Gastroesophageal sphincter (tissue), 4 donors: ENCODE data around the gene MYCBPAP. TPM values are rescaled to one million over a fixed set of nuclear protein-coding genes. Genes with fewer than 3 reads are reported as not detected.

ENCODE experiments used
- ATAC-seq: fragments of 150-250 bp; one replicate; pipeline ENCODE4 v1.9.1; 2016; ENCODE audit warnings: mild to moderate bottlenecking, moderate library complexity
- H3K27ac ChIP-seq, 4 donors: fragments of 200-600 bp; sonication (generic) in 3 of 4; 1 replicate in 3 of 4; 2 replicates in 1 of 4; pipeline ENCODE4 v1.5.1; 2016 to 2019
- H3K27me3 ChIP-seq: fragments of 200-600 bp; sonication (generic); one replicate; pipeline ENCODE4 v1.5.1; 2019
- H3K36me3 ChIP-seq, 2 donors: fragments of 200-600 bp; sonication (generic); one replicate each; pipeline ENCODE4 v1.5.1; 2019; ENCODE audit warnings: control low read depth in 1 of 2
- H3K4me1 ChIP-seq, 3 donors: fragments of 200-600 bp; sonication (generic); 1 replicate in 2 of 3; 2 replicates in 1 of 3; pipeline ENCODE4 v1.5.1; 2016 to 2019; ENCODE audit warnings: control low read depth in 2 of 3
- H3K4me3 ChIP-seq, 2 donors: fragments of 200-600 bp; sonication (generic); one replicate each; pipeline ENCODE4 v1.5.1; 2019; ENCODE audit warnings: mild to moderate bottlenecking in 1 of 2, moderate library complexity in 1 of 2
- H3K9me3 ChIP-seq, 3 donors: fragments of 200-600 bp; sonication (generic); one replicate each; pipeline ENCODE4 v1.5.1; 2017 to 2019; ENCODE audit warnings: control low read depth in 2 of 3
- EP300 ChIP-seq: sonication (generic); formaldehyde crosslinking; IDR thresholded peaks from one replicate; pipeline ENCODE4 v1.6.1; 2017; ENCODE audit warnings: antibody characterized with exemption, mild to moderate bottlenecking
- POLR2A ChIP-seq, 2 donors: fragments of 450-650 bp; IDR thresholded peaks; one replicate each; pipeline ENCODE4 v1.6.1; 2017; ENCODE audit warnings: antibody characterized with exemption in 2 of 2, mild to moderate bottlenecking in 2 of 2, moderate library complexity in 1 of 2
- POLR2AphosphoS5 ChIP-seq: sonication (generic); formaldehyde crosslinking; IDR thresholded peaks from one replicate; pipeline ENCODE4 v1.6.1; 2017; ENCODE audit warnings: antibody characterized with exemption
- WGBS, 2 donors: methylation state at CpG; one replicate each; pipeline ENCODE4 v1.1.5; 2018; ENCODE audit warnings: low coverage in 1 of 2; 5-methylcytosine and 5-hydroxymethylcytosine counted together
- total RNA-seq, 4 donors: library from RNA; depleted of rRNA; stranded (reverse); fragments of >200 nt; gene quantifications; one replicate each; pipeline ENCODE4 v1.1.0, GENCODE V29; 2016
- TF ChIP-seq, protein P1 (sequence below), 4 experiments: fragments of 200-600 bp in 2 of 4; fragments of 450-650 bp in 2 of 4; sonication (generic) in 1 of 4; IDR thresholded peaks; one replicate each; pipeline ENCODE4 v1.5.1; 2017 to 2019; ENCODE audit warnings: antibody characterized with exemption in 4 of 4, mild to moderate bottlenecking in 2 of 4, moderate library complexity in 2 of 4

The MYCBPAP gene
- total RNA-seq, 4 donors from 2014 or later: 0.27 to 0.31 TPM; not detected in 2

DNA sequence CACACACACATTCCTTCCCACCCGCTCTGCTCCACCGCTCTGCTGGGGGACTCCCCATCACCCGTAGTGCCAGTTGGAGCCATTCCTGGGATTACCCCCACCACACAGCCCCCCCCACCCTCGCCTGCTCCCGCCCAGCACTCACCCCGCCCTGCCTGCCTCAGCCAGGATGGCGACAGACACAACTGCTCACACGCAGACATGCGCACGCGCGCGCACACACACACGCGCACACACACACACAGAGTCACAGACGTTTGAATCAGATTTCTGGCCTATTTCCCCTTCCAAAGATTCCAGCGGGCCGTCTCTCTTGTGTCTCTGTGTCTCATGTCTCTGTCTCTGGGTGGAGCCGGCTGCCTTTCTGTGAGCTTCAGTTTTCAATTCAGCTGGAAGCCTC is 56.7 kb downstream of the MYCBPAP start:
- peak; percentile 74 for ATAC-seq
- Histone ChIP-seq H3K9me3 (no peaks in the 10 kb centered on the region), H3K27me3 (peaks cover 84% of the 10 kb centered on the region), H3K4me3 (peak overlapping the region in 1 of 2 donors; percentile 5), H3K27ac (peak overlapping the region in 3 of 4 donors; percentile 38 to 46 (median 43)), H3K36me3 (no peaks in the 10 kb centered on the region), H3K4me1 (peaks cover 5 to 46% (median 31%) of the 10 kb centered on the region in 3 donors)
- TF ChIP-seq, protein P1, sequence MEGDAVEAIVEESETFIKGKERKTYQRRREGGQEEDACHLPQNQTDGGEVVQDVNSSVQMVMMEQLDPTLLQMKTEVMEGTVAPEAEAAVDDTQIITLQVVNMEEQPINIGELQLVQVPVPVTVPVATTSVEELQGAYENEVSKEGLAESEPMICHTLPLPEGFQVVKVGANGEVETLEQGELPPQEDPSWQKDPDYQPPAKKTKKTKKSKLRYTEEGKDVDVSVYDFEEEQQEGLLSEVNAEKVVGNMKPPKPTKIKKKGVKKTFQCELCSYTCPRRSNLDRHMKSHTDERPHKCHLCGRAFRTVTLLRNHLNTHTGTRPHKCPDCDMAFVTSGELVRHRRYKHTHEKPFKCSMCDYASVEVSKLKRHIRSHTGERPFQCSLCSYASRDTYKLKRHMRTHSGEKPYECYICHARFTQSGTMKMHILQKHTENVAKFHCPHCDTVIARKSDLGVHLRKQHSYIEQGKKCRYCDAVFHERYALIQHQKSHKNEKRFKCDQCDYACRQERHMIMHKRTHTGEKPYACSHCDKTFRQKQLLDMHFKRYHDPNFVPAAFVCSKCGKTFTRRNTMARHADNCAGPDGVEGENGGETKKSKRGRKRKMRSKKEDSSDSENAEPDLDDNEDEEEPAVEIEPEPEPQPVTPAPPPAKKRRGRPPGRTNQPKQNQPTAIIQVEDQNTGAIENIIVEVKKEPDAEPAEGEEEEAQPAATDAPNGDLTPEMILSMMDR (IDR thresholded peaks at IDR 0.05): no peak
- TF ChIP-seq EP300 (no peak), POLR2AphosphoS5 (no peak), POLR2A (IDR thresholded peaks at IDR 0.05) (no peak)
- WGBS, 2 donors: 27% methylated on average over 6 of the region's 19 CpGs; no CpG with 5 or more reads in 1 of the 2 donors

DNA sequence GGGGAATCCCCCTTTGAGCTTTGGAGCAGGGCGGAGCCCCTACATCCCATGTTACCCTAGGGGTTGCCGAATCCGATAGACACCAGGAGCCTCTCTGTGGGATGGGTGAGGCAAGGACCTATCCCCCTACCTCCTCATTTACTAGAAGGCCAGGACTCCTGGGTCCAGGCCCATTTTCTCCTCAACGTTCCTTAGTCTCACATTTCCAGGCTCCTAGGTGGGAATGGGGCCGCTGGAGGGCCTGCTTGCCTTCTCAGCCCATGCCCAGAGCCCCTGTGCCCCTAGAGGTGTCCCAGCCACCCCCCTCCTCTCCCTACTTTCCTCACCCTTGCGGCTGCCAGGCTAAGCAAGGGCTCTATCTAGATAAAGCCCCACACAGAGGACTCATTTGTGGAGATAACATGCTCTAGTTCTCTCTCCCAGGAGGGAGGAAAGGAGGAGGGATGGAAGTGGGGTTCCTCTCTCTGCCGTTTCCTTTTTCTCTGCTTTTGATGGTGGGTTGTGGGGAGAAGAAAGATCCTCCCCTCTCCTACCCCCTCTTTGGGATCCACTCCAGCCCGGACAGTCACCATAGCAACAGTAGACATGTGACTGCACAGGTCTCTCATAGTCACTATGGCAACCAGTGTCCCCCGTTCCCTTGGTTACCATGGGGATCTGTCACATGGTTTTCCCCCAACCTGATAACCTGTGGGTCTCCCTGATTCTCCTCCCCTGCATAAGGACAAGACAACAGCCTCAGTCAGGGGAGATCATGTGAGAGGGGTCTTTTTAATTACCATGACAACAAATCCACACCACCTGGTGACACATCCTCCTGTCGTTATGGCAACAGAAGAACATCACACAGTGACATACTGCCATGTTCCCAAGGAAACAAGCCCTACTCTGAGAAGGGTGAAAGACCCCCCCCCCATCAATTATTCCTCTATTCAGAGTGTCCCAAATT is 57.4 kb downstream of the MYCBPAP start:
- TF ChIP-seq POLR2AphosphoS5 (no peak), POLR2A (IDR thresholded peaks at IDR 0.05) (no peak), EP300 (no peak)
- TF ChIP-seq, protein P1 (IDR thresholded peaks at IDR 0.05): no peak
- ATAC-seq: no peak
- no peak overlapping the region for H3K4me3 ChIP-seq

DNA sequence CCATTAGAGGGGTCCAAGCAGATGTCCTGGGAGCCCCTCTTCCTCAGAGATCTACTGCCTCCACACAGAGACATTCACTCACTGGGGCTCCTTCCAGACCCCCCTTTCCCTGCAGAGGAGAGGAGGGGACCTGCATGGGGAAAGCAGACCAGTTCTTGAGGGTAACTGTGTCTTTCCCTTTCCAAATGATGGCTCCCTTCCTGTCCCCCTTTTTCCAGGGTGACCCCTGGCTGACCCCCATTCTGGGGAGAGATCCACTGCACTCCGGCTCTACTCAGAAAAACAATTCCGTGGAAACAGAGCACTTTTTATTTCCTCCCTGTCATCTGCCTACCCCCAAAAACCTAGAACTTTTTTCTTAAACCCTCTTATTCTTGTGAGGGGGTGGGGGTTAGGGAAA is 58.6 kb downstream of the MYCBPAP start:
- WGBS, 2 donors: 0 to 33% methylated on average over 1 to 2 of the region's 2 CpGs
- no peak for ATAC-seq
- Histone ChIP-seq H3K4me1 (peaks cover 0 to 26% (median 16%) of the 10 kb centered on the region in 3 donors), H3K27ac (no peak overlapping the region), H3K27me3 (peaks cover 64% of the 10 kb centered on the region), H3K9me3 (no peaks in the 10 kb centered on the region), H3K36me3 (no peaks in the 10 kb centered on the region), H3K4me3 (no peak overlapping the region)
- TF ChIP-seq POLR2AphosphoS5: no peak
- TF ChIP-seq POLR2A (IDR thresholded peaks at IDR 0.05): no peak
- no peak for TF ChIP-seq EP300
- TF ChIP-seq, protein P1 (IDR thresholded peaks at IDR 0.05): no peak

More for the DNA sequence above, 57.4 kb downstream of the MYCBPAP start:
- no peaks in the 10 kb centered on the region for H3K36me3 ChIP-seq
- peak overlapping the region in 1 of 4 donors; percentile 7 for H3K27ac ChIP-seq
- H3K4me1 ChIP-seq: peaks cover 5 to 38% (median 25%) of the 10 kb centered on the region in 3 donors
- H3K27me3 ChIP-seq: peaks cover 76% of the 10 kb centered on the region
- no peaks in the 10 kb centered on the region for H3K9me3 ChIP-seq
- 0 to 26% methylated on average over 1 to 6 of the region's 10 CpGs for WGBS, 2 donors

DNA sequence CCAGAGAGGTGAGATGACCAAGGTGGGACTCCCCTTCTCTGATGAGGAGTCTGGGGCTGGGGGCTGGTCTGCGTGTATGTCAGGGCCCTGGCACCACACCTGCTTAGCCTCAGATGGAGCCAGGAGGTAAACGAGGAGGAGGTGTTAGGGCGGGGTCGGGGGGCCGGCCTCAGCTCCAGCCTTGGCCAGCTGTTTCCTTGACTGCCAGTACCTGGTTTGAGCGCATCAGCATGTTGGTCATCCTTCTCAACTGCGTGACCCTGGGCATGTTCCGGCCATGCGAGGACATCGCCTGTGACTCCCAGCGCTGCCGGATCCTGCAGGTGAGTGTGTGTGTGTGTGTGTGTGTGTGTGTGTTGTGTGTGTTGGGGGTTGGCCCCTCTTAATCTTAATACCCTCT is 60.4 kb downstream of the MYCBPAP start:
- Histone ChIP-seq H3K36me3 (no peaks in the 10 kb centered on the region), H3K4me3 (no peak overlapping the region), H3K4me1 (peaks cover 0 to 16% (median 11%) of the 10 kb centered on the region in 3 donors), H3K27ac (no peak overlapping the region), H3K9me3 (no peaks in the 10 kb centered on the region), H3K27me3 (peaks cover 46% of the 10 kb centered on the region)
- no peak for ATAC-seq
- no peak for TF ChIP-seq EP300
- no peak for TF ChIP-seq POLR2AphosphoS5
- TF ChIP-seq, protein P1 (IDR thresholded peaks at IDR 0.05): no peak
- TF ChIP-seq POLR2A (IDR thresholded peaks at IDR 0.05): no peak
- WGBS, 2 donors: 20 to 100% methylated on average over 1 to 4 of the region's 12 CpGs
